ENCODE data around the gene DDX51. TPM values are rescaled to one million over a fixed set of nuclear protein-coding genes. Genes with fewer than 3 reads are reported as not detected.
"Not testable (repeated sequence)": the region's sequence is repeated elsewhere in the genome, so short reads cannot be mapped to it uniquely, and the experiment has no call there.

Gene DDX51
- total RNA-seq, 1 donor from 2014 or later, result 9.0 TPM

- no peak for ATAC-seq
Measured at GRCh38 chr12:132138941-132139871, 4.9 kb downstream of the DDX51 start.

- no peak for ATAC-seq
Measured at GRCh38 chr12:132137483-132138125, 6.5 kb downstream of the DDX51 start.

- not testable (repeated sequence) for ATAC-seq
Measured at GRCh38 chr12:132136226-132136625, 7.9 kb downstream of the DDX51 start.

- ATAC-seq, result not testable (repeated sequence)
Measured at GRCh38 chr12:132134653-132135183, 9.4 kb downstream of the DDX51 start.

GRCh38 chr12:132133952-132134652 is 10.0 kb downstream of the DDX51 start:
- ATAC-seq, result no peak

- ATAC-seq, result peak; percentile 31
Measured at GRCh38 chr12:132132609-132133430, 11.3 kb downstream of the DDX51 start.

- ATAC-seq, result no peak
Measured at GRCh38 chr12:132131952-132132351, 12.2 kb downstream of the DDX51 start.

- no peak for ATAC-seq
Measured at GRCh38 chr12:132131229-132131628, 12.9 kb downstream of the DDX51 start.

GRCh38 chr12:132130690-132131089 is 13.4 kb downstream of the DDX51 start:
- ATAC-seq, result no peak

GRCh38 chr12:132129007-132129406 is 15.1 kb downstream of the DDX51 start:
- no peak for ATAC-seq

GRCh38 chr12:132127041-132127440 is 17.1 kb downstream of the DDX51 start:
- no peak for ATAC-seq

- no peak for ATAC-seq
Measured at GRCh38 chr12:132125736-132126135, 18.4 kb downstream of the DDX51 start.

GRCh38 chr12:132124766-132125425 is 19.2 kb downstream of the DDX51 start:
- ATAC-seq, result no peak

GRCh38 chr12:132123970-132124765 is 20.0 kb downstream of the DDX51 start:
- ATAC-seq, result no peak

GRCh38 chr12:132121283-132121682 is 22.8 kb downstream of the DDX51 start:
- ATAC-seq, result no peak

- ATAC-seq, result no peak
Measured at GRCh38 chr12:132118876-132119275, 25.2 kb downstream of the DDX51 start.

GRCh38 chr12:132117558-132117875 is 26.6 kb downstream of the DDX51 start:
- no peak for ATAC-seq

GRCh38 chr12:132116709-132117557 is 27.2 kb downstream of the DDX51 start:
- ATAC-seq, result peak; percentile 18

GRCh38 chr12:132115500-132115899 is 28.6 kb downstream of the DDX51 start:
- no peak for ATAC-seq

- ATAC-seq, result no peak
Measured at GRCh38 chr12:132114667-132115066, 29.5 kb downstream of the DDX51 start.
